Medulla oblongata (tissue), 1 donor: ENCODE measurements around the gene NES.

Experiments
- DNase-seq: peaks from one replicate; pipeline ENCODE4 v3.0.0-alpha.2; 2015; ENCODE audit errors: extremely low spot score

Gene NES, protein sequence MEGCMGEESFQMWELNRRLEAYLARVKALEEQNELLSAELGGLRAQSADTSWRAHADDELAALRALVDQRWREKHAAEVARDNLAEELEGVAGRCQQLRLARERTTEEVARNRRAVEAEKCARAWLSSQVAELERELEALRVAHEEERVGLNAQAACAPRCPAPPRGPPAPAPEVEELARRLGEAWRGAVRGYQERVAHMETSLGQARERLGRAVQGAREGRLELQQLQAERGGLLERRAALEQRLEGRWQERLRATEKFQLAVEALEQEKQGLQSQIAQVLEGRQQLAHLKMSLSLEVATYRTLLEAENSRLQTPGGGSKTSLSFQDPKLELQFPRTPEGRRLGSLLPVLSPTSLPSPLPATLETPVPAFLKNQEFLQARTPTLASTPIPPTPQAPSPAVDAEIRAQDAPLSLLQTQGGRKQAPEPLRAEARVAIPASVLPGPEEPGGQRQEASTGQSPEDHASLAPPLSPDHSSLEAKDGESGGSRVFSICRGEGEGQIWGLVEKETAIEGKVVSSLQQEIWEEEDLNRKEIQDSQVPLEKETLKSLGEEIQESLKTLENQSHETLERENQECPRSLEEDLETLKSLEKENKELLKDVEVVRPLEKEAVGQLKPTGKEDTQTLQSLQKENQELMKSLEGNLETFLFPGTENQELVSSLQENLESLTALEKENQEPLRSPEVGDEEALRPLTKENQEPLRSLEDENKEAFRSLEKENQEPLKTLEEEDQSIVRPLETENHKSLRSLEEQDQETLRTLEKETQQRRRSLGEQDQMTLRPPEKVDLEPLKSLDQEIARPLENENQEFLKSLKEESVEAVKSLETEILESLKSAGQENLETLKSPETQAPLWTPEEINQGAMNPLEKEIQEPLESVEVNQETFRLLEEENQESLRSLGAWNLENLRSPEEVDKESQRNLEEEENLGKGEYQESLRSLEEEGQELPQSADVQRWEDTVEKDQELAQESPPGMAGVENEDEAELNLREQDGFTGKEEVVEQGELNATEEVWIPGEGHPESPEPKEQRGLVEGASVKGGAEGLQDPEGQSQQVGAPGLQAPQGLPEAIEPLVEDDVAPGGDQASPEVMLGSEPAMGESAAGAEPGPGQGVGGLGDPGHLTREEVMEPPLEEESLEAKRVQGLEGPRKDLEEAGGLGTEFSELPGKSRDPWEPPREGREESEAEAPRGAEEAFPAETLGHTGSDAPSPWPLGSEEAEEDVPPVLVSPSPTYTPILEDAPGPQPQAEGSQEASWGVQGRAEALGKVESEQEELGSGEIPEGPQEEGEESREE (N-terminal part only)

DNA sequence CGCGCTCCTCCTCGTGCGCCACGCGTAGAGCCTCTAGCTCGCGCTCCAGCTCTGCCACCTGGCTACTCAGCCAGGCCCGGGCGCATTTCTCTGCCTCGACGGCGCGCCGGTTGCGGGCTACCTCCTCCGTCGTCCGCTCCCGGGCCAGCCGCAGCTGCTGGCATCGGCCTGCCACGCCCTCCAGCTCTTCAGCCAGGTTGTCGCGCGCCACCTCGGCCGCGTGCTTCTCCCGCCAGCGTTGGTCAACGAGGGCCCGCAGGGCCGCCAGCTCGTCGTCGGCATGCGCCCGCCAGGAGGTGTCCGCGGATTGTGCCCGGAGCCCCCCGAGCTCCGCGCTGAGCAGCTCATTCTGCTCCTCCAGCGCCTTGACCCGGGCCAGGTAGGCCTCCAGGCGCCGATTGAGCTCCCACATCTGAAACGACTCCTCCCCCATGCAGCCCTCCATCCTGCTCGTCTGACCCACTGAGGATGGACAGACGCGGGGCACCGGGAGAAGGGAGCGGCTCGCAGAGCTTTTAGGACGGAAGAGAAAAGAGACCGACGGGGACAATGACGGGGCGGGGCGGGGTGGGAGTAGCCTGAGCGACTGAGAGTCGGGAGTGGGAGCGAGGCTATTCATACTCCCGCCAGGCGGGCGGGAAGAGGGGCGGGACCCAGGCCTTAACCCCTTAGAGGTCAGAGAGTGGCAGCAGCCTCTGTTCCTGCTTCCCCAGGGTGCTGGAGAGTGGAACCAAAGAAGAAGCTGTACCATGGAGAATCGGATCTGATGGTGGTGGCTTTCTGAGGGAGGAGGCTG is at the start of gene NES:
Gene NES (minus strand): TSS at position 588 of the 796 bp plus-strand sequence. CDS start 143 bp downstream, at position 445.
- peak; percentile 66 for DNase-seq

DNA sequence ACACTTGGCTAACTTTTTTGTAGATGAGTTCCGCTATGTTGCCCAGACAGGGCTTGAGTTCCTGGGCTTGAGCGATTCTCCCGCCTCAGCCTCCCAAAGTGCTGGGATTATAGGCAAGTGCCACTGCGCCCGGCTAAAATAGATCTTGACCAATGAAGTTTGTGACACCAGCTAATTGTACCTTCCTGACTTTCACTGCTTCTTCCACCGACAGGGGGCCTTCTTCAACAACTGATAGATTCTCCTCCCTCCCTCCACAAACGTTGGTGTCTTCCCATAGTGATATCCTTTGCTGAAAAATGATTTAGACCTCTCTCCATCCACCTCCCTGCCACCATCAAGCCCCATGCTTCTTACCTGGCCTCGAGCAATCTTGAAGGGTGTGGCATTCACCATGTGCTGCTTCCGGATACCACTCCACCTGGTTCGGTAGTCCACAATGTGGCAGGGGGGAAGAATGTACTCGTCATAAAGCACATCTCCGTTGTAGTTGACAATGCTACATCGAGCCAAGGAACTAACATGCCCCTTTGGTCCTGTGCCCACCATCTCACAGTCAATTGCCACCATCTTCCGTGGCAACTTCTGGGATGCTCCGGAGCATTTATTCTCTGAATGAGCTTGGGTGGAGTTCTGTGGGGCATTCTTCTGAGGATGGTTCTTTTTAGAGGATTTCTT is 49.5 kb upstream of the NES start:
- peak; percentile 72 for DNase-seq

DNA sequence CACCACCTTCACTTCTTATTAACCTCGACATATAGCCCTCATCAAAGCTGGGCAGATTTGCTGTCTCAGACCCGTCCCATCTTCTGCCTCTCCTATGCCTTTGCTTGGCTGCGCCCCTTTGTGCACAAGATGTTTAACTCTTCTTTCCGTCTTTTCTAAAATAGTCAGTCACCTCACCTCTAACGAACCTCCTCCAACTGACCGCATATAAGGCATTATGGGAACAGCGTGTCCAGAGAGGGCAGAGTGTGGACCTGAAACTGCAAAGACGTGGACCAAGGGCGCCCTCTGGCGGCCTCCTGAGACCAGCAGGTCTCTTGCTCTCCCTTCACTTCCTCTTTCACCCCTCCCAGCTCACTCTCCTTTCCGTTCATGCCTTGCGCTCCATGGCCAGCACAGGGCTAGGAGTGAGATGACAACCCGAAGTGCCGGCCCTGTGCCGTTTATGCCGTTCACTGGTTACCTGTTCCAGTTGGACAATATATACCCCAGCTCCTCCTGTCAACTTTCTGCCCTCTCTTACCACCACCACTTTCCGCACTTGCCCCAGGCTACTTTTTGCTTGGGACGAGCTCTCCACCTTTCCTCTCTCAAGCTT is 48.6 kb upstream of the NES start:
- DNase-seq = peak; percentile 94

DNA sequence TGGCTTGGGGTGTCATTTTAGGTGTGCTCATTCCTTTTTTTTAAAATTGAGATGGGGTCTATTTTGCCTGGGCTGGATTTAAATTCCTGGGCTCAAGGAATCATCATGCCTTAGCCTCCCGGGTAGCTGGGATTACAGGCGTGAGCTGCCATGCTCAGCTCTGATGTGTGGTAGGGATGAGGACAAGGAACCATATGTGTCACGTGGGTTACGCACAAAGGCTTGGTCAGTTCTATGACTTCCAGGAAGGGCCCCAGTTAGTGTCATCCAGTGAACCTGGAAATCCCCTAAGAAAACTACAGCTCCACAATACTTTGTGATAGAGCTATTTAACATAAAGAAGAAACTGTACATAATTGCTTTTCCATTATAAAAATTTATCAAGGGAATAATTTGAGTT is 44.3 kb upstream of the NES start:
- no peak for DNase-seq

DNA sequence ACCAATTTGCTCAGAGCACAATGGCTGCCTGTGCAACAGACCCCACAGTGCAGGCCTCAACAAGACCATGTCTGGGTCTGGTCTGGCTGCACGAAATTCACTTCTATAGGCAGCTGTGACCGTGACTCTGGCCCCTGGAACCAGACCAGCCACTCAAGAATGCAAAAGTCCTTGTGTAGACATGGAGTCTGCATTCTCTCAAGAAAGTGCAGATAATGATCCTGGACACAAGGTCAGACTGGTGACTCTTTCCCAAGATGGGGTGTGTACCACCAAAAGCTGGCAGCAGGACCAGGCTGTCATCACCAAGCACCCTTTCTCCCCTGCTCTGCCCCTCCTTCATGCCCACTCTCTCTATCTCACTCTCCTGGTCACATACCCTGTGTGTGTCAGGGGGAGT is 43.9 kb upstream of the NES start:
- no peak for DNase-seq

DNA sequence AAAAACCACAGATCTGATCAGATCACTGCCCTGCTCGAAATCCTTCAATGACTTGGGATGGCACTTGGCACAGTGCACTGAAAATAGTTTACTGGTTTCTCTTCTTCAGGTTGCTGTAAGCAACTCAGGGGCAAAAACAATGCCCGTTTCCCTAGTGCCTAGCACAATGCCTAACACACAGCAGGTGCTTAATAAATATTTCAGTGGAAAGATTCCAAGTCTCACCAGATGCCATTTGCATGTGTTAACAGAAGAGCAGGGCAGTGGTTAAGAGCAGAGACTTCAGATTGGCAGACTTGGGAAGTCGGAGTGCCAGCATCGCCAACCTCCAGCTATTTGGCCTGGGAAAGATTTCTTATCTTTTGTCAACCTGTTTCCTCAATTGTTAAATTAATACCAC is 40.1 kb upstream of the NES start:
- no peak for DNase-seq

DNA sequence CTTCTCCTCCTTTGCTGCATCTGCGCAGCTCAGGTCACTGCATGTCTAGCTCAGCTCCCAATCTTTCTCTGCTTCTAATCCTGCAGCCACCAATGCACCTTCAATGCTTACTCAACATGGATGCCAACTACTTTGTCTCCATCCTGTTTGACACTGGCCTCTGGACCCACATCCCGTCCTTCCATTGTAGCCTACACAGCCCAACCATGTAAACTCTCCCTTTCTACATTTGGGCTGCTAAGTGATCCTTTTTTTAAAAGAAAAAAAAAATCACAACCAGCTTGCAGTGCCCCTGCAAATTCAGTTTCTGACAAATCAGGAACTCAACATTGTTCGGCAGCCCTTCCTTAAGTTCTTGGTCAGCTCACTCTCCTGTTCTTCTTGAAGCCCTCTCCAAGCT is 37.6 kb upstream of the NES start:
- DNase-seq = no peak

DNA sequence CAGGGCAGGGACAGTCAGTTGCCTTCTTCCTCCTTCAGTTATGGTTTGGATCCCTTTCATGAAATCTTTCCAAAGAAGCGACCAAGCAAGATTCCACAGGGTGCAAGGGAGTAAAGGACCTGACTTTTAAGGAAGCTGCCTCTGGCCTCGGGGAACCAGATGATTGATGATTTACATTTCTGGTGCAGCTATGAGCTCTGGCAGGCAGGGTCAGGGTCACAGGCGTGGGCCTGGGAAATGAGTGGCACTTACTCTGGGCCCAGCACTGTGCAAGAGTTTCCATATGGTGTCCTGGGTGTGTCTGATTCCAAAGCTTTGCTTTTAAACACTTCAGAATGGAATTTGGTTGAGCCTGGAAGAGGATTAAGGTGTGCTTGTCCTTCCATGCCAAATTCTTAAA is 35.4 kb upstream of the NES start:
- no peak for DNase-seq

DNA sequence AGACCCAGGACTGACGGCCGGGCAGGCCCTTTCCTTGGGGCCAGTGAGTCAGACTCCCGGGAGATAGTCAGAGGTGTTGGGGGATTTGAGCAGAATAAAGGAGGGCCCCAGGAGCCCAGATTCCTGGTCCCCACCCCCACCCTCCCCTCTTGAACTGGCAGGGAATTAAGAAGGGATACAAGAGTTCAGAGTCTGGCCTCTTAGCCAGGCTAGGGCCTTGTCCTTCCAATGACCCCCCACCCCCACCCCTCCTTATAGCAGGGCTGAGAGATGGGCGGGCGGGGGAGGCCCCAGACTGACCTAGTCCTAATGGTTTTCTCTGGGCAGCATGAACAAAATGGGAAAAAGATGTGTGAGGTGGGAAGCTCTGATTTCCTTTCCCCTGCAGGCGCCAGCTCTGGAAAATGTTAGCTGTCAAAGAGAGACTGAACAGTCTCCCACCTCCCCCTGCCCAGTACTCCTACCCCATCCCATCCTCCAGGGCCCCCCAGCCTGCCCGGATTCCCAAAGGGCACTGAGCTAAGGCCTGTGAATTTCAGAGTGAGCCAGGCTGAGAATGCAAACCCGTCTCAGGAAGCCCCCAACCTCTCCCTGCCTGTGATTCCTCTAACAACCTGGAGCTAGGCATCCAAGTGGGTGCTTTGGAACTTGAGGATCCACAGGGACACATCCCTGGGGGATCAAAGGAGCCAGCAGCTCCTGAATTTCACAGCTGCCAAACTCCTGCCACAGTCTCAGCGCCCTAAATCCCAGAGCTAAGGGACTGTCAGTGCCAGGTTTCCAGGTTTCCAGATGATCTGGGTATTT is 34.0 kb upstream of the NES start:
- DNase-seq = no peak

DNA sequence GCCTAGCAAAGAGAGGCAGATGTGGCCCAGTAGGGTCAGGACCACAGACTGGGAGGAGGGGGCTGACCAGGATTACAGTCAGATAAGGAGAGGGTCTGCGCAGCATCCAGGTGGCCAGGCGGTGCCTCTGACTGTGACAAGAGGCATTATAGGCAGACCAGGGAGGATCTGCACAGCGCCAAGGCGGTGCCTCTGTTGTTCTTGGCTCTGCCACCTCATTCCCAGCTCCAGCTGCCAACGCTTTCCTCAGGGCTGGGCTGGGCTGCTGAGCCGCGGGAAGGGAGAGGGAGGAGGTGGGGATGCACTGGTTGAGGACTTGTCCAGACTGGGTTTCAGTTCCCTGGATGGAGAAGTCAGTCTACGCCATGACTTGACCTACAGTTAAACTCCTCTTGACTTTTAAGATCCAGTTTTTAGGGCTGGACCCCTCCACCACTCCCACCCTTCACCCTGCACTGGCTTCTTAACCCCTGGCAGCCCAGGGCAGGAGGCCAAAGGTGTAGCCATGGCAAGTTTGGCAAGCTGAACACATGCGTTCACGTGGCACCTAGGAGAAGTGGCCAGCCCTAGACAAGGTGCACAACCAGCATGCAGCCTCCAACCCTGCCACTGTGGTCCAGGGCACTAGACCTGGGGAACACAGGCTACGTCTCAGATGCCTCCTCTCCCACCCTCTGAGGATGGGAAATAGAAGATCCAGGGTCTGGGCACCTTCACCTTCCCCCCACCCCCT is 32.7 kb upstream of the NES start:
- DNase-seq = peak; percentile 29

DNA sequence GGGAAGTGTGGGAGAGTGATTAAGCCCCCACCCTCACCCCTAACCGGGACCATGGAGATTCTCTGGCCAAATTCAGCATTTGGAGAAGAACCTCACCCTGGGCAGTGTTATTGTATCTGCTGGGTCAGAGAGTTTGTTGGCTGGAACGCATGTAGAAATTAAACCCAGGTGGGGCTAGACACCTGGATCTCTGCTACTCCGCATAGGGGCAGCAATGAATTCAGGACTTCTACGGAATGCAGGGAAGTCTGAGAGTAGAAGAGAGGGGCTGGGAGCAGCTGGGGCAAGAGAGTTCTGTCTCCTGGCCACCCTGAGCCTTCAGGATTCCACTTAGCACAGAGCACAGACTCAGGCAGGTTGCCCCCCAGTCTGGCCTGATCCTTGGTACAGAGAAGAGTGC is 31.8 kb upstream of the NES start:
- DNase-seq = no peak

DNA sequence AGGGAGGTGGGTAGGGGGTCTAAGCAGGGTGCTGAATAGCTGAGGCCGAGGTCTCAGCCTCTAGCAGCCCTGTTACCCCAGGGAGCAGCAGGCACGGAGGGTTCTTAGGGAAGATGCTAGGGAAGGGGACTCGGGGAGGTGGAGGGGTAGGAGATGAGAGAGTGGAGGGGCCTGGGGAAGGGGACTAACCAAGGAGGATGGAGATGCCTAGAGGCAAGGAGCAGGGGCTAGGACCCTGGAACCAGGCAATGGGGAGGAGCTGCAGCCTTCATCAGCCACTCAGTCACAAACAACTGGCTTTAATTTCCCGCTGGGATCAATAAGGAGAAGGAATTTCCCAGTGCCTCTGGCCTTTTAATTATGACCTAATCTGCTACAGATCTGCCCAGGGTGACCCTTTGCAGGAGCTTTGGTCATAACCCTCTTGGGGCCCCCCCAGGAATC is 31.0 kb upstream of the NES start:
- no peak for DNase-seq

DNA sequence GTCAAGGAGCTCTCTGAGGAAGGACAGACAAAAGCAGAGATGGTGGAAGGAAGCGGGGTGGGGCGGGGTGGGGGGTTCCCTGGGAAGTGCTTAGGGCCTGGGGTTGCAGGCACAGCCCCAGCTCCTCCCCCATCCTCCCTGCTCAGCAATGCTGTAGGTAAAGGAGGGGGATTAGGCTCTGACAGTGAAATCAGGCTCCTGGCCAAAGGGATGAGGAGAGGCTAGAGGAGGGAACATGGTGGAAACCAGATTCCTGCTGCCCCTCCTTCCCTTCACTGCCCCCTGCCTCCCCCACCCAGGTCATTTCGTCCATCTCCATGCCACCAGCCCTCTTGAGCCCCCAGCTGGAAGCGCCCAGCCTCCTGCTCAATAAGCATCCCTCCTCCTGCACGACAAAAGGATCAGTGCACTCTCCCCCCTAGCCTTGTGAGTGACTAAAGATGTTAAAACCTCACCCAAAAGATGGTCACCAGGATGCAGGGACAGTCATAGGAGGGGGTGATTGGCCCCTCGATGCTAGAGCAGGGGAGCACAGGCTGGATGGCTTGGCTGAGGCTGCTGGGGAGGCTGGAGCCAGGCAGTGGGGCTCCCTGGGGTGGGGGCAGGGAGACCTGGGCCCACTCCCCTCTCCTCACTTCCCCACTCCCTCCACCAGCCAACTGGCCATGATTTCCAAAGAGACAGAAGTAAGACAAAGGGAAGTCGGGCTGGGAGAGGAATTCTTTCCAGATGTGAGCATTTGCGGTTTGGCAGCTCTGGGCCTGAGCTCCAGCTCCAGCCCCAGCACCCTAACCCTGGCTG is 30.4 kb upstream of the NES start:
- no peak for DNase-seq

DNA sequence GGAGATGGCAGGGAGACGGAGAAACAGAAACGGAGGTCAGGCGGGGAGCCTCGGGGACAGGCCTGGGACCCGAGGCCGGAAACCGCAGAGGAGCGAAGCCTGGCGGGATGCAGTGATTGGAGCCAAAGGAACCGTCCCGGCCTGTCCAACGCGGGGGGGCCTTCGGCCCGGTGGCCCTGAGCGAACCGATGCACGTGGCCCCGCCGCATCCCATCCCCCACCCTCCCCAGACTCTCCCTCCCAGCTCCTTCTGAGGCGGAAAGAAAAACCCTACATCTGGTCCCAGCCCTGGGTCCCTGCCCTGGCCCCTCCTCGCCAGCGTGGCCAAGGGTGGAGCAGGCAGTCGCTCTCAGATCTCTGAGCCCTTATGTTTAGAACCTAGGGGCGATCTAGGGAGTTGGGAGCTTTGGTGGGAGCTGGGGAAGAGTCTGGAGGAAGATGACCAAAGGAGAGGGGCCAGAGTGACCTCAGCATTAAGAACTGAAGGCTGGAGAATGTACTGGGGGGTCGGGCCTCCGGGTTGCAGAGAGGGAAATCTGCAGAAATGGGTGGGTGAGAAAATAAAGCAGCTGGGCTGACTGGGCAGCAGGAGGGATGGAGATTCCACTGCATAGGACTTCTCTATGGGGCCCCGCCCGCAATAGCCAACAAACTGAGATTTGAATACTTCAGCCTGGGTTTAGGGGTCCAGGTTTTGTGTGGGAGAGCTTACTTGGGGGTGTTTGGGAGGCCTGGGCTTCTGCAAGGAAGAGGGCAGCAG is 29.6 kb upstream of the NES start:
- DNase-seq = peak; percentile 18

DNA sequence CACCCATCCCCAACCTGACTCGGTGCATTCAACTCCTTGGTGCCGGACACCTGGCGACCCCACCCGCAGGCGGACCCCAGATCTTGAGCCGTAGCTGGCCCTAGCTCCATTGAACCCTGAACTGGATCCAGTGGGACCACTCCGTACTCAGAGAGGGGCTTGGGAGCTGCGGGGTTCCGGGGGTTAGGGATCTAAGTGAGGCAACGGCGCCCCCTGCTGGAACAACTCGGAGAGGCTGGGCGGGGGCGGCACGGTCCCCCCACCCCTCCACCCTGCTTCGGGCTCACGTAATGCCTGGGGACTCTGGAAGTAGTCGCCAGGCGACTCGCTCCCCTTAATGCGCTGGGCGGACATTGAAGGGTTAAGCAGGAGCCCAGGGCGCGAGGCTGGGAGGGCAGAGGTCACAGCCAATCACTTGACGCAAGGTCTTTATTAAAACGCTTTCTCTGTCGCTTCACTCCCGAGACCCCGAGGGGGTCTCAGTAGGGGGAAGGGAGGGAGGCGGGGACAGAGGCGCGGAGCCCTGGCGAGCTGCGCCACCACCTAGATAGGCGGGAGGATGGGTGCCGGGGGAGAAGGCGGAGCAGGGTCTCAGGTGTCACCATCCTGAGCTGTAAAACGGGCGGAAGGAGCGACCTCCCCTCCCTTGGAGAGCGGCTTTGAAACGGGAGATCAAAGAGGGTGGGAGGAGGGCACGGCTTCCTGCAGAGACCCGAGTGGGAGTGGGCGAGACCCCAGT is 28.9 kb upstream of the NES start:
- DNase-seq = peak; percentile 38

DNA sequence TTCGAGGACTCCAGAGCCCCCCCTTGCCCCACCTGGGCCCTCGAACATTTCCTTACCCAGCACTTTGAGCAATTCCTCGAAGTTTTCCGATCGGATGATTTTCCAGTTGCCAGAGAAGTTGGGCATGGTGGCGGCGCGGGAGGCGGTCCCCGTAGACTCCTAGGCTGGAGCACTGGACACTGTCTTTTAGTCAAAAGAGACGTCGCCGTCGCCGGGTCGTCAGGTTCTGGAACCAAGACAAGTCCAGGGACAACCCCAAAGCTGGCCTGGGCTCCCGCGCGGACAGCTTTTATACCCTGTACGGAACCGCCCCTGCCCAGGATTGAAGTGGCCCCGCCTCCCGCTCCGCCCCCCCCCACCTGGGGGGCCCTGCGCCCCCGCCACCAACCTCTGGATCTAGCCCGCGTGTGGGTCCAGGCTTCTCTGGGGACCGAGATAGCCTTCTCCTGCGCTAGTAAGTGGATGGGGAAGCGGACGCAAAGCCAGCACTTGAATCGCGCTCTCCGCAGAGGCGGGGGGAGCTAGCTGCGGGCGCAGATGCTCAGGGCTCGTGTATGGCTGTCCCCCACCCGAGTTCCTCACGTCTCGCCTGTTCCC is 28.2 kb upstream of the NES start, which contains the start of gene CRABP2:
Gene CRABP2 (minus strand): TSS at position 263 of the 597 bp plus-strand sequence. CDS start 137 bp downstream, at position 126.
- no peak for DNase-seq
